IPS-15b (cell line): ENCODE results near the gene METTL15.
"Not testable (repeated sequence)": the region's sequence is repeated elsewhere in the genome, so short reads cannot be mapped to it uniquely, and the experiment has no call there.

Source experiments
- H3K27me3 ChIP-seq: one replicate; pipeline ENCODE4 v1.6.1; 2013; ENCODE audit warnings: low read length; ENCODE audit not compliant: control insufficient read depth, insufficient read depth
- H3K36me3 ChIP-seq: one replicate; pipeline ENCODE4 v1.6.1; 2013; ENCODE audit warnings: low read length; ENCODE audit not compliant: control insufficient read depth, insufficient read depth
- H3K4me1 ChIP-seq: one replicate; pipeline ENCODE4 v1.6.1; 2013; ENCODE audit warnings: mild to moderate bottlenecking, low read length; ENCODE audit not compliant: control insufficient read depth, insufficient read depth
- H3K4me3 ChIP-seq: one replicate; pipeline ENCODE4 v1.5.1; 2013; ENCODE audit warnings: low read depth, low read length
- H3K9ac ChIP-seq: one replicate; pipeline ENCODE4 v1.6.1; 2013; ENCODE audit warnings: low read depth, mild to moderate bottlenecking, low read length
- H3K9me3 ChIP-seq: one replicate; pipeline ENCODE4 v1.6.1; 2013; ENCODE audit warnings: mild to moderate bottlenecking, low read length; ENCODE audit not compliant: control insufficient read depth, insufficient read depth

Gene METTL15

DNA sequence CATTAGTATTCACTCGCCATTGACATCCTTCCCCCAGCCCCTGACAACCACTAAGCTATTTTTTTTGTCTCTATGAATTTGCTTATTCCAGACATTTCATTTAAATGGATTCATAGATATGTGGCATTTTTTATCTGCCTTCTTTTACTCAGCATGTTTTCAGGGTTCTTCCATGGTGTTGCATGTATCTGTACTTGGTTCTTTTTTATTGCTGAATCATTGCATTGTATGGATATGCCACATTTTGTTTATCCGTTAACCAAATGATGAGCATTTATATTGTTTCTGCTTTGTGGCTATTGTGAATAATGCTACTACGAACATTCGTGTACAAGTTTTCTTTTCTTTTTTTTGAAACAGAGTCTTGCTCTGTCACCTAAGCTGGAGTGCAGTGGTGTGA, 5.9 kb downstream of the METTL15 start:
- no peaks in the 10 kb centered on the region for H3K9me3 ChIP-seq
- H3K4me3 ChIP-seq, result no peak overlapping the region
- H3K9ac ChIP-seq, result no peak overlapping the region
- H3K27me3 ChIP-seq, result no peaks in the 10 kb centered on the region
- H3K4me1 ChIP-seq, result peaks cover 4% of the 10 kb centered on the region
- no peaks in the 10 kb centered on the region for H3K36me3 ChIP-seq

DNA sequence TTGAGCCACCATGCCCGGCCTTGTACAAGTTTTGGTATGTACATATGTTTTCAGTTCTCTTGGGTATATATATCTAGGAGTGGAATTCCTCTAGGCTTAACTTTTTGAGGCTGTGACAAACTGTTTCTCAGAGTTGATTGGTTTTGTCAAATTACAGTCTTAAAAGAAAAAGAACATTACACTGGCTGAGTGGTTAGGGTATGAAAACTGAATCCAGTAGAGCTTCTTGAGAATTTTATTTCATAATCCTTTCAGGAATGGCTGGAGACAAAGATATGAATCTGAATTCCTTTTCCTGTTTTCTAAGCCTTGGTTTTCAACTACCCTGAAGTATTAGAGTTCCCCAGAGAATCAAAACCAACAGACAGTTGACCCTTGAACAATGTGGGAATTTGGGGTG, 6.5 kb downstream of the METTL15 start:
- Histone ChIP-seq H3K27me3 (no peaks in the 10 kb centered on the region), H3K4me3 (no peak overlapping the region), H3K4me1 (peaks cover 2% of the 10 kb centered on the region), H3K36me3 (no peaks in the 10 kb centered on the region), H3K9ac (no peak overlapping the region), H3K9me3 (no peaks in the 10 kb centered on the region)

DNA sequence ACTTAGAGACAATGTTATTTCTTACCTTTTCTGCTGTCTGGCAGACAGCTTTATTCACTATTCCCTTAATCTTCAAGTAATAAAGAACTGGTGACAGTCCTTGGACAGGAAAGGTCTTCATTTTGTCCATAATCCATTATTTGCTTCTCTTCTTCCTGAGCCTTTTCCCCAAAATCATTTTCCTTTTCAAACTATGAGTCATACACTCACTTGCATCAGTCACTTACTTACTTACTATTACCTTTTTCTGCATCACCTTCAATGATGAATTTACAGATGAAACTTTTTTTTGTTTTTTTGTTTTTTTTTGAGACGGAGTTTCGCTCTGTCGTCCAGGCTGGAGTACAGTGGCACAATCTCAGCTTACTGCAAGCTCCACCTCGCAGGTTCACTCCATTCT, 9.5 kb downstream of the METTL15 start:
- Histone ChIP-seq H3K9me3 (no peaks in the 10 kb centered on the region), H3K27me3 (no peaks in the 10 kb centered on the region), H3K36me3 (no peaks in the 10 kb centered on the region), H3K4me1 (no peaks in the 10 kb centered on the region), H3K9ac (no peak overlapping the region), H3K4me3 (no peak overlapping the region)

DNA sequence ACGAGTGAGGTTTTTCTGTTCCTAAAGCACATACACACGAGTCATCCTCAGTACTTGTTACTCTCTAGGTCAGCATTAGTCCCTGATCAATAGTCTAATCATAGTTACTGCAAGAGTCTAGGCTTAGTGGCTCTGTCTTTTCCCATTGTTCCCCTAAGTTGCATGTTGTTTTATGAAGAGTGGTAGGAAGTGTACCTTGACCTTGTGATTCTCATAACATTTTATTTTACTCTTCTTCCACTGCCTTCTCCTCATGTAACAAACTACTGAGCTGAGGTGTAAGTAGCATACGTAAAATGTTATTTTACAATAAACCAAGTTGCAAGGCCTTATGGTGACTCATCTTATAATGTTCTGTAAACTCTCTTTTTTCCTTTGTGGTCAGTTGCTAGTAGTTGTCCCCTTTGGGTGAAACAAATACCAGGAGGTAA, 15.0 kb downstream of the METTL15 start:
- no peak overlapping the region for H3K4me3 ChIP-seq

DNA sequence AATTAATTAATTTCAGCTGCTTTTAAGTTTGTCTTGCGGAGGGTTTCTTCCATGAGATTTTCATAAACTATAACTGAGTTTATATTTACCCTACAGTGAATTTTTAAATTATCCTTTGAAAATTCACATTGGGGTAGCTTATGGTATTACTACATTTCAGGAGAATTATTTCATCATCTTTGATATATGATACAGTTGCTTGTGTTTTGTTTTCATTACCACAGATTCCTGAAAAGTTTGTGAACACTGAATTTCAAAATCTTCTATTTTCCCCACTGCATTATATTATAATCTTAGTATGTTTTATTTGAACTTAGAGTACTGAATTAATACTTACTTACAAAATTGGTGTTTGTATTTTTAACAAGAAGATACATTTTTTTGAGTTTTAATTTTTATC, 24.4 kb downstream of the METTL15 start:
- Histone ChIP-seq H3K4me1 (peaks cover 3% of the 10 kb centered on the region), H3K9ac (no peak overlapping the region), H3K9me3 (peaks cover 2% of the 10 kb centered on the region), H3K4me3 (no peak overlapping the region), H3K36me3 (peaks cover 6% of the 10 kb centered on the region), H3K27me3 (no peaks in the 10 kb centered on the region)

More for the DNA sequence above, 15.0 kb downstream of the METTL15 start:
- no peak overlapping the region for H3K9ac ChIP-seq
- no peaks in the 10 kb centered on the region for H3K4me1 ChIP-seq
- H3K27me3 ChIP-seq, result no peaks in the 10 kb centered on the region
- H3K9me3 ChIP-seq, result no peaks in the 10 kb centered on the region
- H3K36me3 ChIP-seq, result no peaks in the 10 kb centered on the region

DNA sequence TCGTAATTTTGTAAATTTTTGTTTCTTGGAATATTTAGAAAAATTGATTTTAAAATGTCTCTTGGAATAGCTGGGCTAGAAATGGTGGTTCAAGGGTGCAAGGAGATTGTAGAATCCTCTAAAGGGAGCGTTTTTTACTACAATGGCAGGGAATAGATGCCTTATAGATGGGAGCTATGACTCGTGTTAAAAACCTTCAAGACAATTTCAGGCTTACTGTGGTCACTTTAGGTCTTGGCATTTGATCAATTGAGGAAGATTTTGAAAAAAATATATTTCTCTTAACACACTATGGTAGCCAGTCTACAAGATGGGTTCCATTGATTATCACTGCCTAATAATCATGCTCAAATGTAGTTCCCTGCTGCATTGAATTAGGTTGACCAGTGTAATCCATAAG, 25.0 kb downstream of the METTL15 start:
- Histone ChIP-seq H3K9me3 (peaks cover 3% of the 10 kb centered on the region), H3K36me3 (peaks cover 6% of the 10 kb centered on the region), H3K4me3 (no peak overlapping the region), H3K27me3 (no peaks in the 10 kb centered on the region), H3K4me1 (peaks cover 3% of the 10 kb centered on the region), H3K9ac (no peak overlapping the region)

DNA sequence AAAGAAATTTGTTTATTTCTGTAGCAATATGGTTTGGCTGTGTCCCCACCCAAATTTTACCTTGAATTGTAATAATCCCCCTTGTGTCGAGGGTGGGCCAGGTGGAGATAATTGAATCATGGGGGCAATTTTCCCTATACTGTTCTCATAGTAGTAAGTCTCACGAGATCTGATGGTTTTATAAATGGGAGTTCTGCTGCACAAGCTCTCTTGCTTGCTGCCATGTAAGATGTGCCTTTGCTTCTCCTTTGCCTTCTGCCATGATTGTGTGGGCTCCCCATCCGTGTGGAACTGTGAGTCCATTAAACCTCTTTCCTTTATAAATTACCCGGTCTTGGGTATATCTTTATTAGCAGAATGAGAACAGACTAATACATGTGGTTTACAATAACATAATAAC, 28.0 kb downstream of the METTL15 start:
- peaks cover 20% of the 10 kb centered on the region for H3K9me3 ChIP-seq
- H3K36me3 ChIP-seq, H3K9ac ChIP-seq, H3K4me3 ChIP-seq, H3K4me1 ChIP-seq, H3K27me3 ChIP-seq: not testable (repeated sequence)

DNA sequence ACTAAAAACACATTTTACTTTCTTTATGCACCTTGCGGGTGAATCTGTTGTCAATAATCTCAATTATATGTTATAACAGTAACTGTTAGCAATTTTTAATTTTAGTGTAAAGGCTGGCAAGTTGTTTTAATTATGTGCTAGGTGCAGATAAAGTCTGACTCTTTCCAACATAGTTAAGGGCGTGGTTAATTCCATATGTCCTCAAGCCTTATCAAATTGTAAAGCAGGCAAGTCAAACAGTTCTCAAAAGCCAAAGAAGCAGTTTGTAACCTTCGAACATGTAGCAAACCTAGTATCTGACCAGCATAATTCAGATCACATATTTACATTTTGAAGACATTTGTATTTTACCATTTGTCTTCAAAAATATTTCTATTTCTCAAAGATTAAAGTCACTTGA, 29.2 kb downstream of the METTL15 start:
- H3K4me3 ChIP-seq, result no peak overlapping the region
- no peaks in the 10 kb centered on the region for H3K4me1 ChIP-seq
- peaks cover 10% of the 10 kb centered on the region for H3K36me3 ChIP-seq
- H3K9ac ChIP-seq, result no peak overlapping the region
- no peaks in the 10 kb centered on the region for H3K27me3 ChIP-seq
- H3K9me3 ChIP-seq, result peaks cover 22% of the 10 kb centered on the region

DNA sequence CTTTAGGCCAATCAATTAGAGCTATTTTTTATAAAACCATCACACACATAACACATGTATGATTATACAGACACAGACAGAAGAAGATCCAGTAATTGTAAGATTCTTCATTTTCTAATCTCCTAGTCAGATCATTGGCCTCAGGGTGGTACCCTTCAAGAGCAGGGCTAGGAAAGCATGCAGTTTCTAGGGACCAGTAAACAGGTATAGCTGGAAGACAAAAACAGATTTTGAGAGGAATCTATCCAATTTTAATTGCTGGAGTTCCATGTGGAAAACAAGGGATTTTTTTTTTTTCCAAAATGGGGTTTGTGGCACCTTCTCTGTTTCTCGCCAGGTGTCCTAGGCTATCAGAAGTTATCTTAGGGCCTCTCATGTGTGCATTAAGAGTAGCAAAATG, 29.6 kb downstream of the METTL15 start:
- Histone ChIP-seq H3K9me3 (peaks cover 22% of the 10 kb centered on the region), H3K27me3 (no peaks in the 10 kb centered on the region), H3K36me3 (peaks cover 10% of the 10 kb centered on the region), H3K9ac (no peak overlapping the region), H3K4me1 (no peaks in the 10 kb centered on the region), H3K4me3 (no peak overlapping the region)

DNA sequence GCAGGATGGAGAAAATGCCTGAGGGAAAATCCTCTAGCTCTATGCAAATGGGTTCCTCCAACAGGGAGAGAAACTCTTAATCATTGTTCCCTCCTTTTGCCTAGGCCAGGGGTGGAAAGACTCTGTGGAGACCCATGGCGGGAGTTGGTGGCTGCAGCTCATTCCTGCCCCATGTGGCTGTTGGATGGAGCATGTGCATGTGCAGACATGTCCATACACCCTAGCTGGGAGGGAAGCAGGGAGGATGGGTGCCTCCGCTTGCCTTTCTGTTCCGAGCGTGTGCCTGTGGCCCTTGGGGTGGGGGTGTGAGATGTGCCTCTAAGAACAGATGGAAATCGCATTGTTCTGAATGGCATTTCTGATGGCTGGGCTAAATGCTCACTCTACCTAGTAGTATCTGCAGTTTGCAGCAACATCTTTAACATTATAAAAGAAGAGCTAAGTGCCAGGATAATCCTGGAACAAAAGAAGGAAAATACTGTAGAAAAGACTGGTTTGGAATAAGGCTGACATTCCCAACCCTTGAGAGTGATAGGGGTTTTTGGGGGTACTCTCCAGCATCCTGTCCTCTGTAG, 31.7 kb downstream of the METTL15 start:
- peaks cover 4% of the 10 kb centered on the region for H3K36me3 ChIP-seq
- H3K9me3 ChIP-seq, result peaks cover 22% of the 10 kb centered on the region
- no peak overlapping the region for H3K9ac ChIP-seq
- no peaks in the 10 kb centered on the region for H3K4me1 ChIP-seq
- no peaks in the 10 kb centered on the region for H3K27me3 ChIP-seq
- no peak overlapping the region for H3K4me3 ChIP-seq

DNA sequence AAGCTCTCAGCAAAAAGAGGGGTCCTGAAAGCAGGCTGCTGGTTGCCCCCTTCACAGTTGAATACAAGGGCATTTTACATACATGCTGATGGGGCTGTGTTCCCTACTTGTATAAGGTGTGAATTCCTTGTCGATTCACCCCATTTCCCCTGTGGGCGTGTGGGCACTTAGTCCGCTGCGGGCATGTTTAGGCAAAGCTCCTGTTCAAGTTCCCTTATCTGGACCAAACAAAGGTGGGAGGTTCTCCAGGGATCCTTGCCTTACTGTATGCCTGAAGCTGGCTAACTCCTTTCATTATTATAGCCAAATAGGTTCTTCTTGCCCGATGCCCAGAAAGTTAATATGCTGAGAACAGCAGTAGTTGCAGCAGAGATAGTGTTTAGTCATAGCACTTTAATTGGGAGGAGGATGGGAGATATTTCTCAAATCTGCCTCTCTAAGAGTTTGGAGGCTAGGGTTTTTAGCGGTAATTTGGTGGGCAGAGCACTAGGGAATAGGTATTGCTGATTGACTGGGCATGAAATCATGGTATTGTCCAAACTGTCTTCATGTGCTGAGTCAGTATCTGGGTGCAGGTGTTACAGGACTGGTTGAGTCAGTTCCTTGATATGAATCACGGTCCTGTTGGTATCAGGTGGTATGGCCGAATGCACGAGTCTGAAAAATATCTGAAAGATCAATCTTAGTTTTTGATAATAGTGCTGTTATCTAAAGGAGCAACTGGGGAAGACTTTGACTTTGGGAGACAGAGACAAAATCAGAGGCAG, 32.7 kb downstream of the METTL15 start:
- Histone ChIP-seq H3K9me3 (peaks cover 21% of the 10 kb centered on the region), H3K9ac (no peak overlapping the region), H3K4me3 (no peak overlapping the region), H3K36me3 (peaks cover 4% of the 10 kb centered on the region), H3K27me3 (no peaks in the 10 kb centered on the region), H3K4me1 (no peaks in the 10 kb centered on the region)

DNA sequence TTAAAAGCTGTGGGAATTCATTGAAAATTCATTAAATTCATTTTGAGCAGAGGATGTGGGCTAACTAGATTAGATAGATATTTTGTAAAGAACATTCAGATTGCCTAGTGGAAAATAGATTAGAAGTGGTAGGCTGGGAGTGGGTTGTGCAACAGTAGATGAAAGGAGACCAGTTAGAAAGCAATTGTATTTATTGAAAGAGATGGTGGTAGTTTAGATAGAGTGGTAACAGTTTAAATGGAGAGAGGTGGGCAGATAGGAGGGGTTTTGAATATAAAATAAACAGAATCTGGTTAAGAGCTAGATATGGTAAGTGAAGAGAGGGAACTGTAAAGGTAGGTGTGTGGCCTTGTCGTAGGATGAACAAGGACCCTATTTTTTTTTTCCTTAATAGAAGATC, 34.5 kb downstream of the METTL15 start:
- no peak overlapping the region for H3K4me3 ChIP-seq
- no peaks in the 10 kb centered on the region for H3K27me3 ChIP-seq
- H3K36me3 ChIP-seq, result peaks cover 4% of the 10 kb centered on the region
- no peak overlapping the region for H3K9ac ChIP-seq
- H3K4me1 ChIP-seq, result no peaks in the 10 kb centered on the region
- H3K9me3 ChIP-seq, result peaks cover 20% of the 10 kb centered on the region
